HepG2 (cell line): ENCODE measurements around the gene FGFR3. TPM values are rescaled to one million over a fixed set of nuclear protein-coding genes. Genes with fewer than 3 reads are reported as not detected.

Experiments
- FLYWCH1 ChIP-seq: sonication (generic); formaldehyde crosslinking; IDR thresholded peaks from 2 replicates; pipeline ENCODE4 v1.8.1; 2023; ENCODE audit warnings: mild to moderate bottlenecking, missing genetic modification reagents
- KAT7 ChIP-seq: IDR thresholded peaks from 2 replicates; pipeline ENCODE4 v1.6.1; 2018; ENCODE audit warnings: borderline replicate concordance, missing compliant biosample characterization
- NFIC ChIP-seq: IDR thresholded peaks from 2 replicates; pipeline ENCODE4 v1.6.1; 2012; ENCODE audit warnings: mild to moderate bottlenecking, low read length, inconsistent platforms
- NFYB ChIP-seq: sonication (generic); formaldehyde crosslinking; IDR thresholded peaks from 2 replicates; pipeline ENCODE4 v1.4.0; 2020; ENCODE audit warnings: missing genetic modification reagents
- SIX4 ChIP-seq: sonication (generic); formaldehyde crosslinking; IDR thresholded peaks from 2 replicates; pipeline ENCODE4 v1.4.0; 2020; ENCODE audit warnings: missing genetic modification reagents
- ZBTB7B ChIP-seq: sonication (generic); formaldehyde crosslinking; IDR thresholded peaks from 2 replicates; pipeline ENCODE4 v1.4.0; 2020; ENCODE audit warnings: missing genetic modification reagents
- ZNF644 ChIP-seq: IDR thresholded peaks from 2 replicates; pipeline ENCODE4 v1.6.1; 2016; ENCODE audit warnings: low read depth
- polyA plus RNA-seq, 8 experiments: library from polyadenylated mRNA; depleted of rRNA in 3 of 8; stranded (reverse) in 7 of 8; unstranded in 1 of 8; fragments of >200 nt; fragmentation: Illumina TruSeq in 4 of 8; extraction: Trizol in 4 of 8; gene quantifications; 2 replicates each; pipeline versions ENCODE4 v1.2.1 to v1.2.3, GENCODE V29; 2011 to 2016; ENCODE audit warnings: low read depth in 4 of 8, missing spikeins in 1 of 8, mixed read lengths in 1 of 8; ENCODE audit not compliant: insufficient read depth in 1 of 8
- total RNA-seq, 5 experiments: library from RNA; depleted of rRNA; stranded (reverse); fragments of >200 nt; fragmentation: Illumina TruSeq; extraction: Trizol; gene quantifications; 2 replicates each; pipeline ENCODE4 v1.2.3, GENCODE V29; 2016; ENCODE audit warnings: low read depth in 1 of 5
- TF ChIP-seq, protein P1 (sequence below), 2 experiments: sonication (generic) in 1 of 2; formaldehyde crosslinking in 1 of 2; IDR thresholded peaks; 2 replicates each; pipeline versions ENCODE4 v1.6.1 to v1.9.0; 2014 to 2022; ENCODE audit warnings: antibody characterized with exemption in 1 of 2, borderline replicate concordance in 1 of 2, inconsistent platforms in 1 of 2, low read depth in 1 of 2, missing genetic modification reagents in 1 of 2
- TF ChIP-seq, protein P2 (sequence below): sonication (generic); formaldehyde crosslinking; IDR thresholded peaks from 2 replicates; pipeline ENCODE4 v1.5.1; 2020; ENCODE audit warnings: missing genetic modification reagents, mild to moderate bottlenecking, borderline replicate concordance
- TF ChIP-seq, protein P3 (sequence below): sonication (generic); formaldehyde crosslinking; IDR thresholded peaks from 2 replicates; pipeline ENCODE4 v1.4.0; 2020; ENCODE audit warnings: mild to moderate bottlenecking, missing genetic modification reagents

Gene FGFR3
- total and polyA plus RNA-seq, 2 of the 13 experiments (the other 11 are each of a cell fraction or from before 2014, with no cell fraction given), result 103 to 109 TPM

DNA sequence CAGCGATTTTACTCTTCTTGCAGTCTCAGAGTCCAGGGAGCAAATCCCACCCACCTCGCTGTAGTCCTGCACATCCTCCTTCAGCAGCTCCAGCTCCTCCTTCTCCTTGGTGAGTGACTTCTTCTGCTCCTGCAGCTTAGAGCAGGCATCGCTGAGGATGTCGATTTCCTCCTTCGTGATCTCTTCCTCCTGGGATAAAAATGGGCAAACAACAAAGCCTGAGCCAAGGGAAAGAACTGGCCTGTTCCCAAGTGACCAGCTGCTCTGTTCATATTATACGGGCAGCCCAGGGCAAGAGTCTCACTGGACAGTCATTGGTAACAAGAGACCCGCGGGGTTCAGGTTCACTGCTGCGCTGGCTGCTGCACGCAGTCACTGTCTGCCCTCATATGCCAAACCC is 26.2 kb downstream of the FGFR3 start (continued):
- TF ChIP-seq, protein P1, sequence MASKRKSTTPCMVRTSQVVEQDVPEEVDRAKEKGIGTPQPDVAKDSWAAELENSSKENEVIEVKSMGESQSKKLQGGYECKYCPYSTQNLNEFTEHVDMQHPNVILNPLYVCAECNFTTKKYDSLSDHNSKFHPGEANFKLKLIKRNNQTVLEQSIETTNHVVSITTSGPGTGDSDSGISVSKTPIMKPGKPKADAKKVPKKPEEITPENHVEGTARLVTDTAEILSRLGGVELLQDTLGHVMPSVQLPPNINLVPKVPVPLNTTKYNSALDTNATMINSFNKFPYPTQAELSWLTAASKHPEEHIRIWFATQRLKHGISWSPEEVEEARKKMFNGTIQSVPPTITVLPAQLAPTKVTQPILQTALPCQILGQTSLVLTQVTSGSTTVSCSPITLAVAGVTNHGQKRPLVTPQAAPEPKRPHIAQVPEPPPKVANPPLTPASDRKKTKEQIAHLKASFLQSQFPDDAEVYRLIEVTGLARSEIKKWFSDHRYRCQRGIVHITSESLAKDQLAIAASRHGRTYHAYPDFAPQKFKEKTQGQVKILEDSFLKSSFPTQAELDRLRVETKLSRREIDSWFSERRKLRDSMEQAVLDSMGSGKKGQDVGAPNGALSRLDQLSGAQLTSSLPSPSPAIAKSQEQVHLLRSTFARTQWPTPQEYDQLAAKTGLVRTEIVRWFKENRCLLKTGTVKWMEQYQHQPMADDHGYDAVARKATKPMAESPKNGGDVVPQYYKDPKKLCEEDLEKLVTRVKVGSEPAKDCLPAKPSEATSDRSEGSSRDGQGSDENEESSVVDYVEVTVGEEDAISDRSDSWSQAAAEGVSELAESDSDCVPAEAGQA (IDR thresholded peaks at IDR 0.05; ENCODE audit: low read depth), result no peak
- TF ChIP-seq, protein P1 (CRISPR knock-in tag; IDR thresholded peaks at IDR 0.05; ENCODE audit: borderline replicate concordance), result no peak
- no peak for TF ChIP-seq ZBTB7B (CRISPR knock-in tag)
- no peak for TF ChIP-seq NFIC
- TF ChIP-seq, protein P2, sequence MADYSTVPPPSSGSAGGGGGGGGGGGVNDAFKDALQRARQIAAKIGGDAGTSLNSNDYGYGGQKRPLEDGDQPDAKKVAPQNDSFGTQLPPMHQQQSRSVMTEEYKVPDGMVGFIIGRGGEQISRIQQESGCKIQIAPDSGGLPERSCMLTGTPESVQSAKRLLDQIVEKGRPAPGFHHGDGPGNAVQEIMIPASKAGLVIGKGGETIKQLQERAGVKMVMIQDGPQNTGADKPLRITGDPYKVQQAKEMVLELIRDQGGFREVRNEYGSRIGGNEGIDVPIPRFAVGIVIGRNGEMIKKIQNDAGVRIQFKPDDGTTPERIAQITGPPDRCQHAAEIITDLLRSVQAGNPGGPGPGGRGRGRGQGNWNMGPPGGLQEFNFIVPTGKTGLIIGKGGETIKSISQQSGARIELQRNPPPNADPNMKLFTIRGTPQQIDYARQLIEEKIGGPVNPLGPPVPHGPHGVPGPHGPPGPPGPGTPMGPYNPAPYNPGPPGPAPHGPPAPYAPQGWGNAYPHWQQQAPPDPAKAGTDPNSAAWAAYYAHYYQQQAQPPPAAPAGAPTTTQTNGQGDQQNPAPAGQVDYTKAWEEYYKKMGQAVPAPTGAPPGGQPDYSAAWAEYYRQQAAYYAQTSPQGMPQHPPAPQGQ (CRISPR knock-in tag), result no peak
- TF ChIP-seq ZNF644 (CRISPR knock-in tag), result no peak
- no peak for TF ChIP-seq FLYWCH1 (CRISPR knock-in tag)
- TF ChIP-seq, protein P3, sequence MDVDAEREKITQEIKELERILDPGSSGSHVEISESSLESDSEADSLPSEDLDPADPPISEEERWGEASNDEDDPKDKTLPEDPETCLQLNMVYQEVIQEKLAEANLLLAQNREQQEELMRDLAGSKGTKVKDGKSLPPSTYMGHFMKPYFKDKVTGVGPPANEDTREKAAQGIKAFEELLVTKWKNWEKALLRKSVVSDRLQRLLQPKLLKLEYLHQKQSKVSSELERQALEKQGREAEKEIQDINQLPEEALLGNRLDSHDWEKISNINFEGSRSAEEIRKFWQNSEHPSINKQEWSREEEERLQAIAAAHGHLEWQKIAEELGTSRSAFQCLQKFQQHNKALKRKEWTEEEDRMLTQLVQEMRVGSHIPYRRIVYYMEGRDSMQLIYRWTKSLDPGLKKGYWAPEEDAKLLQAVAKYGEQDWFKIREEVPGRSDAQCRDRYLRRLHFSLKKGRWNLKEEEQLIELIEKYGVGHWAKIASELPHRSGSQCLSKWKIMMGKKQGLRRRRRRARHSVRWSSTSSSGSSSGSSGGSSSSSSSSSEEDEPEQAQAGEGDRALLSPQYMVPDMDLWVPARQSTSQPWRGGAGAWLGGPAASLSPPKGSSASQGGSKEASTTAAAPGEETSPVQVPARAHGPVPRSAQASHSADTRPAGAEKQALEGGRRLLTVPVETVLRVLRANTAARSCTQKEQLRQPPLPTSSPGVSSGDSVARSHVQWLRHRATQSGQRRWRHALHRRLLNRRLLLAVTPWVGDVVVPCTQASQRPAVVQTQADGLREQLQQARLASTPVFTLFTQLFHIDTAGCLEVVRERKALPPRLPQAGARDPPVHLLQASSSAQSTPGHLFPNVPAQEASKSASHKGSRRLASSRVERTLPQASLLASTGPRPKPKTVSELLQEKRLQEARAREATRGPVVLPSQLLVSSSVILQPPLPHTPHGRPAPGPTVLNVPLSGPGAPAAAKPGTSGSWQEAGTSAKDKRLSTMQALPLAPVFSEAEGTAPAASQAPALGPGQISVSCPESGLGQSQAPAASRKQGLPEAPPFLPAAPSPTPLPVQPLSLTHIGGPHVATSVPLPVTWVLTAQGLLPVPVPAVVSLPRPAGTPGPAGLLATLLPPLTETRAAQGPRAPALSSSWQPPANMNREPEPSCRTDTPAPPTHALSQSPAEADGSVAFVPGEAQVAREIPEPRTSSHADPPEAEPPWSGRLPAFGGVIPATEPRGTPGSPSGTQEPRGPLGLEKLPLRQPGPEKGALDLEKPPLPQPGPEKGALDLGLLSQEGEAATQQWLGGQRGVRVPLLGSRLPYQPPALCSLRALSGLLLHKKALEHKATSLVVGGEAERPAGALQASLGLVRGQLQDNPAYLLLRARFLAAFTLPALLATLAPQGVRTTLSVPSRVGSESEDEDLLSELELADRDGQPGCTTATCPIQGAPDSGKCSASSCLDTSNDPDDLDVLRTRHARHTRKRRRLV, result no peak
- no peak for TF ChIP-seq NFYB
- TF ChIP-seq SIX4 (CRISPR knock-in tag), result no peak
- TF ChIP-seq KAT7 (CRISPR knock-in tag), result no peak
